Stomach (tissue), 9 donors: ENCODE results near the gene ODAPH. TPM values are rescaled to one million over a fixed set of nuclear protein-coding genes. Genes with fewer than 3 reads are reported as not detected.

ENCODE experiments used
- DNase-seq, 2 donors: peaks; one replicate each; pipeline versions ENCODE4 v3.0.0 to v3.0.0-alpha.2; 2013 to 2019
- H3K27ac ChIP-seq, 5 donors: fragments of 200-600 bp in 4 of 5; sonication (generic) in 4 of 5; one replicate each; pipeline ENCODE4 v1.5.1; 2013 to 2019; ENCODE audit warnings: mild to moderate bottlenecking in 1 of 5, moderate library complexity in 1 of 5
- H3K27me3 ChIP-seq, 3 donors: fragments of 200-600 bp; sonication (generic); one replicate each; pipeline ENCODE4 v1.5.1; 2017 to 2019; ENCODE audit warnings: mixed run types in 1 of 3
- H3K36me3 ChIP-seq, 4 donors: fragments of 200-600 bp; sonication (generic); 1 replicate in 3 of 4; 2 replicates in 1 of 4; pipeline ENCODE4 v1.5.1; 2016 to 2019
- H3K4me1 ChIP-seq, 4 donors: fragments of 200-600 bp; sonication (generic); one replicate each; pipeline ENCODE4 v1.5.1; 2016 to 2019
- H3K4me3 ChIP-seq, 4 donors: fragments of 200-600 bp; sonication (generic) in 3 of 4; one replicate each; pipeline ENCODE4 v1.5.1; 2016 to 2019; ENCODE audit warnings: mild to moderate bottlenecking in 1 of 4
- H3K9me3 ChIP-seq, 4 donors: fragments of 200-600 bp; sonication (generic); one replicate each; pipeline ENCODE4 v1.5.1; 2016 to 2019
- CTCF ChIP-seq, 7 experiments: fragments of 450-650 bp in 4 of 7; fragments of 200-600 bp in 3 of 7; sonication (generic) in 3 of 7; IDR thresholded peaks; one replicate each; pipeline ENCODE4 v1.5.1; 2016 to 2019; ENCODE audit warnings: antibody characterized with exemption in 7 of 7, control low read depth in 2 of 7, mild to moderate bottlenecking in 1 of 7
- EP300 ChIP-seq: sonication (generic); formaldehyde crosslinking; IDR thresholded peaks from one replicate; pipeline ENCODE4 v1.6.1; 2017; ENCODE audit warnings: antibody characterized with exemption
- POLR2A ChIP-seq, 4 donors: fragments of 450-650 bp; IDR thresholded peaks; one replicate each; pipeline ENCODE4 v1.6.1; 2016; ENCODE audit warnings: antibody characterized with exemption in 4 of 4, control low read depth in 2 of 4, mild to moderate bottlenecking in 1 of 4, moderate library complexity in 1 of 4
- POLR2AphosphoS5 ChIP-seq, 3 donors: sonication (generic); formaldehyde crosslinking; IDR thresholded peaks; one replicate each; pipeline ENCODE4 v1.6.1; 2016; ENCODE audit warnings: antibody characterized with exemption in 3 of 3
- WGBS, 5 donors: extraction: QIAGEN DNeasy Blood & Tissue Kit in 3 of 5; methylation state at CpG; one replicate each; pipeline versions ENCODE4 v1.1.5 to v1.1.7; 2013 to 2018; 5-methylcytosine and 5-hydroxymethylcytosine counted together
- intact Hi-C: fragments of 100-400 bp; cut with DNase I; formaldehyde crosslinking; loops from one replicate; pipeline ENCODE4 v1.15.1; 2023; ENCODE audit warnings: low total_unique reads
- polyA plus RNA-seq, 3 donors: library from polyadenylated mRNA; stranded (reverse); fragments of 200-250 nt; gene quantifications; one replicate each; pipeline ENCODE4 v1.2.3, GENCODE V29; 2013
- total RNA-seq, 5 donors: library from RNA; depleted of rRNA; stranded (reverse); fragments of >200 nt; gene quantifications; one replicate each; pipeline versions ENCODE4 v1.1.0 to v1.2.3, GENCODE V29; 2014 to 2016
- donor health status: healthy with polysubstance abuse.
- donor health status: Bipolar disorder and iron deficiency.
- donor health status: healthy.

The ODAPH gene
- total and polyA plus RNA-seq, 8 donors: 0.28 TPM; not detected in 7

GRCh38 chr4:75598390-75598789 lies 42.5 kb downstream of the ODAPH start:
- intact Hi-C loops: no loop called here
- no peaks in the 10 kb centered on the region for H3K9me3 ChIP-seq
- H3K4me3 ChIP-seq: no peak overlapping the region
- no peaks in the 10 kb centered on the region for H3K27me3 ChIP-seq
- no peaks in the 10 kb centered on the region for H3K4me1 ChIP-seq
- 74 to 87% (median 84%) methylated on average over 3 of the region's 3 CpGs for WGBS, 5 donors
- peaks cover 0 to 6% (median 0%) of the 10 kb centered on the region in 4 donors for H3K36me3 ChIP-seq
- DNase-seq: no peak
- H3K27ac ChIP-seq: no peak overlapping the region
- TF ChIP-seq EP300: no peak
- TF ChIP-seq POLR2A (IDR thresholded peaks at IDR 0.05): no peak
- TF ChIP-seq CTCF (IDR thresholded peaks at IDR 0.05): no peak

- intact Hi-C loops: no loop called here
- 89 to 95% (median 92%) methylated on average over 4 of the region's 4 CpGs for whole genome bisulfite sequencing, 5 donors
Observed at GRCh38 chr4:75599647-75600046, 43.8 kb downstream of the ODAPH start.

GRCh38 chr4:75605928-75606327 lies 50.1 kb downstream of the ODAPH start:
- Histone ChIP-seq H3K9me3 (no peaks in the 10 kb centered on the region), H3K27me3 (no peaks in the 10 kb centered on the region), H3K4me3 (no peak overlapping the region), H3K27ac (no peak overlapping the region), H3K36me3 (no peaks in the 10 kb centered on the region), H3K4me1 (no peaks in the 10 kb centered on the region)
- intact Hi-C loops: no loop called here
- no peak for DNase-seq
- no peak for TF ChIP-seq EP300
- TF ChIP-seq CTCF (IDR thresholded peaks at IDR 0.05): no peak
- no peak for TF ChIP-seq POLR2A (IDR thresholded peaks at IDR 0.05)
- no peak for TF ChIP-seq POLR2AphosphoS5 (IDR thresholded peaks at IDR 0.05)
- 86 to 98% (median 90%) methylated on average over 4 of the region's 4 CpGs for WGBS, 5 donors

More at GRCh38 chr4:75599647-75600046, 43.8 kb downstream of the ODAPH start:
- Histone ChIP-seq H3K4me1 (no peaks in the 10 kb centered on the region), H3K27ac (no peak overlapping the region), H3K9me3 (no peaks in the 10 kb centered on the region), H3K36me3 (peaks cover 0 to 6% (median 0%) of the 10 kb centered on the region in 4 donors), H3K4me3 (no peak overlapping the region), H3K27me3 (no peaks in the 10 kb centered on the region)
- no peak for TF ChIP-seq POLR2AphosphoS5 (IDR thresholded peaks at IDR 0.05)
- TF ChIP-seq CTCF (IDR thresholded peaks at IDR 0.05): no peak
- no peak for TF ChIP-seq EP300
- TF ChIP-seq POLR2A (IDR thresholded peaks at IDR 0.05): no peak
- no peak for DNase-seq

- TF ChIP-seq POLR2AphosphoS5 (IDR thresholded peaks at IDR 0.05) (no peak), CTCF (IDR thresholded peaks at IDR 0.05) (no peak), EP300 (no peak)
- H3K4me1 ChIP-seq: no peaks in the 10 kb centered on the region
- H3K36me3 ChIP-seq: peaks cover 0 to 4% (median 0%) of the 10 kb centered on the region in 4 donors
- H3K9me3 ChIP-seq: no peaks in the 10 kb centered on the region
- 95 to 100% (median 97%) methylated on average over 1 of the region's 1 CpG for WGBS, 5 donors
- no peaks in the 10 kb centered on the region for H3K27me3 ChIP-seq
- no peak overlapping the region for H3K27ac ChIP-seq
- H3K4me3 ChIP-seq: no peak overlapping the region
- intact Hi-C loops: no loop called here
- DNase-seq: no peak
Observed at GRCh38 chr4:75612306-75612705, 56.4 kb downstream of the ODAPH start.

Other genes with a start within 250 kb of the ODAPH start
- gene RCHY1, start 41.7 kb upstream of the ODAPH start, total RNA-seq: 10 to 100 TPM in 4 of 5 donors, 1 to 10 TPM in 1; 5.8 to 36.0 (median 14.2) TPM
- gene RCHY1, start 41.7 kb upstream of the ODAPH start, polyA plus RNA-seq: 10 to 100 TPM in 2 of 3 donors, 1 to 10 TPM in 1; 9.7 to 21.1 (median 17.1) TPM
- gene THAP6, start 41.6 kb upstream of the ODAPH start, total RNA-seq: 10 to 100 TPM in 3 of 5 donors, 1 to 10 TPM in 1, not detected in 1; 2.0 to 30.3 (median 18.3) TPM
- 1 to 10 TPM; 3.5 to 6.9 (median 5.8) TPM for gene THAP6, start 41.6 kb upstream of the ODAPH start, polyA plus RNA-seq
- gene CDKL2, start 74.5 kb downstream of the ODAPH start, total RNA-seq: 10 to 100 TPM in 1 of 5 donors, 1 to 10 TPM in 1, under 1 TPM in 1, not detected in 2; 0.58 to 11.6 (median 1.5) TPM
- under 1 TPM; 0.19 to 0.46 (median 0.25) TPM for gene CDKL2, start 74.5 kb downstream of the ODAPH start, polyA plus RNA-seq
- 100 to 1,000 TPM in 1 of 5 donors, 10 to 100 TPM in 4; 24.5 to 183 (median 50.1) TPM for gene G3BP2, start 117.3 kb downstream of the ODAPH start, total RNA-seq
- 10 to 100 TPM; 15.2 to 42.2 (median 30.6) TPM for gene G3BP2, start 117.3 kb downstream of the ODAPH start, polyA plus RNA-seq
- gene USO1, start 168.5 kb downstream of the ODAPH start, total RNA-seq: 100 to 1,000 TPM in 3 of 5 donors, 10 to 100 TPM in 2; 20.6 to 120 (median 104) TPM
- gene USO1, start 168.5 kb downstream of the ODAPH start, polyA plus RNA-seq: 10 to 100 TPM; 23.0 to 31.3 (median 23.6) TPM